H9 (cell line): ENCODE measurements around the gene TM2D1. TPM values are rescaled to one million over a fixed set of nuclear protein-coding genes. Genes with fewer than 3 reads are reported as not detected.

Source experiments
- DNase-seq: peaks from one replicate; pipeline ENCODE4 v3.0.0-alpha.2; 2017
- H2AFZ ChIP-seq: one replicate; pipeline ENCODE4 v1.6.1; 2013; ENCODE audit warnings: mild to moderate bottlenecking, low read length, control low read depth, moderate library complexity
- H2AK5ac ChIP-seq: 2 replicates; pipeline ENCODE4 v1.6.1; 2013; ENCODE audit warnings: low read length, control low read depth, mixed read lengths; ENCODE audit not compliant: insufficient read length
- H2BK120ac ChIP-seq: one replicate; pipeline ENCODE4 v1.6.1; 2013; ENCODE audit warnings: low read depth, mild to moderate bottlenecking, low read length, control low read depth, inconsistent platforms; ENCODE audit not compliant: poor library complexity, severe bottlenecking
- H2BK12ac ChIP-seq: 2 replicates; pipeline ENCODE4 v1.6.1; 2013; ENCODE audit warnings: low read length, control low read depth, mixed read lengths, low read depth; ENCODE audit not compliant: insufficient read length
- H2BK15ac ChIP-seq: 2 replicates; pipeline ENCODE4 v1.6.1; 2013; ENCODE audit warnings: low read depth, low read length, control low read depth
- H2BK20ac ChIP-seq: one replicate; pipeline ENCODE4 v1.6.1; 2013; ENCODE audit warnings: low read depth, mild to moderate bottlenecking, low read length, control low read depth, inconsistent platforms; ENCODE audit not compliant: poor library complexity, severe bottlenecking
- H2BK5ac ChIP-seq: 2 replicates; pipeline ENCODE4 v1.6.1; 2013; ENCODE audit warnings: low read length, control low read depth, mixed read lengths; ENCODE audit not compliant: insufficient read length
- H3K14ac ChIP-seq: 2 replicates; pipeline ENCODE4 v1.6.1; 2013; ENCODE audit warnings: low read length, control low read depth; ENCODE audit not compliant: insufficient read depth
- H3K18ac ChIP-seq: 2 replicates; pipeline ENCODE4 v1.6.1; 2013; ENCODE audit warnings: low read depth, mild to moderate bottlenecking, mixed read lengths, low read length, control low read depth; ENCODE audit not compliant: insufficient read length
- H3K23ac ChIP-seq: 2 replicates; pipeline ENCODE4 v1.6.1; 2013; ENCODE audit warnings: low read length, control low read depth, mixed read lengths, low read depth; ENCODE audit not compliant: insufficient read length
- H3K23me2 ChIP-seq: 2 replicates; pipeline ENCODE4 v1.6.1; 2013; ENCODE audit warnings: low read depth, mild to moderate bottlenecking, mixed read lengths, low read length, control low read depth; ENCODE audit not compliant: insufficient read length, poor library complexity, severe bottlenecking
- H3K27ac ChIP-seq: 2 replicates; pipeline ENCODE4 v1.5.1; 2013; ENCODE audit warnings: low read length, control low read depth, mixed read lengths, low read depth; ENCODE audit not compliant: insufficient read length
- H3K27me3 ChIP-seq: 2 replicates; pipeline ENCODE4 v1.6.1; 2013; ENCODE audit warnings: low read length, control low read depth, inconsistent platforms; ENCODE audit not compliant: insufficient read depth
- H3K4ac ChIP-seq: 2 replicates; pipeline ENCODE4 v1.6.1; 2013; ENCODE audit warnings: low read depth, mild to moderate bottlenecking, control low read depth, inconsistent platforms, low read length, moderate library complexity
- H3K4me1 ChIP-seq: 2 replicates; pipeline ENCODE4 v1.6.1; 2013; ENCODE audit warnings: low read length, control low read depth, inconsistent platforms; ENCODE audit not compliant: insufficient read depth
- H3K4me2 ChIP-seq: 2 replicates; pipeline ENCODE4 v1.6.1; 2013; ENCODE audit warnings: low read length, control low read depth, mixed read lengths; ENCODE audit not compliant: insufficient read length, insufficient read depth
- H3K56ac ChIP-seq: 2 replicates; pipeline ENCODE4 v1.6.1; 2013; ENCODE audit warnings: low read depth, mild to moderate bottlenecking, mixed read lengths, low read length, control low read depth; ENCODE audit not compliant: insufficient read length
- H3K79me1 ChIP-seq: 2 replicates; pipeline ENCODE4 v1.6.1; 2013; ENCODE audit warnings: low read depth, mild to moderate bottlenecking, moderate library complexity, low read length, control low read depth, inconsistent platforms; ENCODE audit not compliant: insufficient read depth, poor library complexity, severe bottlenecking
- H3K79me2 ChIP-seq: 2 replicates; pipeline ENCODE4 v1.6.1; 2013; ENCODE audit warnings: low read length, control low read depth, inconsistent platforms; ENCODE audit not compliant: insufficient read depth
- H3K9ac ChIP-seq: 2 replicates; pipeline ENCODE4 v1.6.1; 2013; ENCODE audit warnings: low read length, control low read depth, mixed read lengths; ENCODE audit not compliant: insufficient read length; ENCODE audit errors: extremely low read depth
- H3K9me3 ChIP-seq: one replicate; pipeline ENCODE4 v1.6.1; 2013; ENCODE audit warnings: low read depth, low read length, inconsistent platforms; ENCODE audit not compliant: control insufficient read depth
- H3T11ph ChIP-seq: one replicate; pipeline ENCODE4 v1.6.1; 2013; ENCODE audit warnings: mild to moderate bottlenecking, low read length, control low read depth, inconsistent platforms
- H4K20me1 ChIP-seq: one replicate; pipeline ENCODE4 v1.6.1; 2013; ENCODE audit not compliant: control insufficient read depth, insufficient read length, insufficient read depth
- H4K5ac ChIP-seq: 2 replicates; pipeline ENCODE4 v1.6.1; 2013; ENCODE audit warnings: low read depth, mild to moderate bottlenecking, mixed read lengths, low read length, control low read depth; ENCODE audit not compliant: insufficient read length
- H4K8ac ChIP-seq: replicated peaks from 2 replicates; pipeline ENCODE4 v1.6.1; 2013; ENCODE audit warnings: low read length, control low read depth, mixed read lengths, low read depth; ENCODE audit not compliant: insufficient read length
- H4K91ac ChIP-seq: 2 replicates; pipeline ENCODE4 v1.6.1; 2013; ENCODE audit warnings: low read depth, mild to moderate bottlenecking, moderate library complexity, mixed read lengths, low read length, control low read depth; ENCODE audit not compliant: insufficient read length
- H3K27ac Mint-ChIP-seq, 3 experiments: 2 replicates in 2 of 3; 3 replicates in 1 of 3; pipeline ENCODE4 v1.8.0; 2020 to 2021; ENCODE audit warnings: mixed read lengths in 3 of 3, mild to moderate bottlenecking in 1 of 3, moderate library complexity in 1 of 3
- H3K27me3 Mint-ChIP-seq: 2 replicates; pipeline ENCODE4 v1.8.0; 2021; ENCODE audit warnings: low read depth, mild to moderate bottlenecking, moderate library complexity, mixed read lengths
- H3K36me3 Mint-ChIP-seq, 3 experiments: 2 replicates in 2 of 3; 3 replicates in 1 of 3; pipeline ENCODE4 v1.8.0; 2020 to 2021; ENCODE audit warnings: low read depth in 3 of 3, mixed read lengths in 3 of 3; ENCODE audit not compliant: insufficient read depth in 1 of 3
- H3K4me1 Mint-ChIP-seq, 2 experiments: 2 replicates each; pipeline ENCODE4 v1.8.0; 2020; ENCODE audit warnings: mixed read lengths in 2 of 2
- H3K4me3 Mint-ChIP-seq, 2 experiments: 2 replicates in 1 of 2; 3 replicates in 1 of 2; pipeline ENCODE4 v1.8.0; 2020 to 2021; ENCODE audit warnings: mild to moderate bottlenecking in 2 of 2, mixed read lengths in 2 of 2, moderate library complexity in 1 of 2
- H3K9me3 Mint-ChIP-seq, 2 experiments: 2 replicates in 1 of 2; 3 replicates in 1 of 2; pipeline ENCODE4 v1.8.0; 2020; ENCODE audit warnings: mild to moderate bottlenecking in 2 of 2, mixed read lengths in 2 of 2, moderate library complexity in 1 of 2
- CTCF ChIP-seq: fragments of 200-600 bp; sonication (generic); conservative IDR thresholded peaks from 3 replicates; pipeline ENCODE4 v1.8.0; 2021; ENCODE audit warnings: antibody characterized with exemption, mild to moderate bottlenecking
- WGBS: extraction: QIAGEN DNeasy Blood & Tissue Kit; methylation state at CpG from one replicate; pipeline ENCODE4 v1.1.7; 2013; ENCODE audit warnings: missing lambda C conversion rate, low lambda C conversion rate, mixed read lengths; ENCODE audit not compliant: insufficient read length; ENCODE audit errors: extremely low coverage; 5-methylcytosine and 5-hydroxymethylcytosine counted together
- total RNA-seq: library from RNA; stranded (reverse); gene quantifications from 2 replicates; pipeline ENCODE4 v1.2.1, GENCODE V29; 2021

The TM2D1 gene
- total RNA-seq, 1 experiment from 2014 or later: 20.3 TPM

GRCh38 chr1:61641578-61642336, 83.2 kb downstream of the TM2D1 start:
- no peak overlapping the region for H4K8ac ChIP-seq
- no peak overlapping the region for H3K14ac ChIP-seq
- Mint-ChIP-seq H3K9me3 (no peaks in the 10 kb centered on the region), H3K36me3 (no peaks in the 10 kb centered on the region), H3K4me1 (peaks cover 22 to 25% of the 10 kb centered on the region in 2 experiments), H3K27ac (no peak overlapping the region), H3K27me3 (peaks cover 16% of the 10 kb centered on the region), H3K4me3 (no peak overlapping the region)
- no peak overlapping the region for H2BK12ac ChIP-seq
- H3K18ac ChIP-seq: no peak overlapping the region
- H3K27ac ChIP-seq: no peak overlapping the region
- no peak overlapping the region for H3K9ac ChIP-seq
- no peak overlapping the region for H2BK20ac ChIP-seq
- H3T11ph ChIP-seq: no peak overlapping the region
- no peaks in the 10 kb centered on the region for H4K20me1 ChIP-seq
- peak; percentile 92 for TF ChIP-seq CTCF
- peak overlapping the region; percentile 72 for H2AFZ ChIP-seq
- no CpG with 5 or more reads among the region's 23 CpGs for WGBS
- H3K56ac ChIP-seq: no peak overlapping the region
- no peak overlapping the region for H2BK120ac ChIP-seq
- H3K4ac ChIP-seq: no peak overlapping the region
- H3K4me2 ChIP-seq: no peak overlapping the region
- no peaks in the 10 kb centered on the region for H3K79me1 ChIP-seq
- H3K79me2 ChIP-seq: no peaks in the 10 kb centered on the region
- no peaks in the 10 kb centered on the region for H3K23me2 ChIP-seq
- H3K23ac ChIP-seq: no peak overlapping the region
- H4K5ac ChIP-seq: no peak overlapping the region
- peaks cover 2% of the 10 kb centered on the region; the same call in 1 of the 2 replicates for H3K4me1 ChIP-seq
- H2BK5ac ChIP-seq: no peak overlapping the region
- no peaks in the 10 kb centered on the region for H3K27me3 ChIP-seq
- no peak overlapping the region for H4K91ac ChIP-seq
- peak; percentile 88 for DNase-seq
- no peaks in the 10 kb centered on the region for H3K9me3 ChIP-seq
- H2AK5ac ChIP-seq: no peak overlapping the region
- H2BK15ac ChIP-seq: no peak overlapping the region
